ENCODE results near the gene MSRB1. TPM values are rescaled to one million over a fixed set of nuclear protein-coding genes. Genes with fewer than 3 reads are reported as not detected.

MSRB1 gene
- total RNA-seq, 1 experiment from 2014 or later: 5.8 TPM

Other genes with a start within 250 kb of the MSRB1 start
- 77.4 and 86.6 TPM in 2 replicates for gene MAPK8IP3, start 237.0 kb downstream of the MSRB1 start, total RNA-seq (2022)
- 44.0 and 44.8 TPM in 2 replicates for gene NME3, start 171.7 kb downstream of the MSRB1 start, total RNA-seq (2022)
- 20.6 TPM in 2 replicates for gene EME2, start 170.4 kb downstream of the MSRB1 start, total RNA-seq (2022)
- gene MRPS34, start 170.1 kb downstream of the MSRB1 start, total RNA-seq (2022): 82.2 and 102 TPM in 2 replicates
- gene SPSB3, start 160.6 kb downstream of the MSRB1 start, total RNA-seq (2022): 21.6 and 22.2 TPM in 2 replicates
- 71.3 and 73.9 TPM in 2 replicates for gene NUBP2, start 160.2 kb downstream of the MSRB1 start, total RNA-seq (2022)
- not detected in 2 replicates for gene IGFALS, start 149.5 kb downstream of the MSRB1 start, total RNA-seq (2022)
- 44.5 and 69.8 TPM in 2 replicates for gene HAGH, start 116.4 kb downstream of the MSRB1 start, total RNA-seq (2022)
- gene FAHD1, start 116.0 kb downstream of the MSRB1 start, total RNA-seq (2022): 18.4 and 21.4 TPM in 2 replicates
- gene MEIOB, start 71.0 kb downstream of the MSRB1 start, total RNA-seq (2022): not detected in 2 replicates
- gene HS3ST6, start 24.8 kb downstream of the MSRB1 start, total RNA-seq (2022): not detected in 2 replicates
- gene RPL3L, start 11.5 kb upstream of the MSRB1 start, total RNA-seq (2022): not detected in 2 replicates
- 202 TPM in 2 replicates for gene NDUFB10, start 16.3 kb upstream of the MSRB1 start, total RNA-seq (2022)
- gene RPS2, start 21.6 kb upstream of the MSRB1 start, total RNA-seq (2022): 4,760 and 4,836 TPM in 2 replicates
- gene RNF151, start 23.7 kb upstream of the MSRB1 start, total RNA-seq (2022): 0.39 TPM in 1 of 2 replicates, not detected in the other
- 25.8 and 26.8 TPM in 2 replicates for gene TBL3, start 28.9 kb upstream of the MSRB1 start, total RNA-seq (2022)
- 1.1 TPM in 1 of 2 replicates, not detected in the other for gene NOXO1, start 38.3 kb upstream of the MSRB1 start, total RNA-seq (2022)
- 34.6 and 40.8 TPM in 2 replicates for gene GFER, start 41.0 kb upstream of the MSRB1 start, total RNA-seq (2022)
- 0.68 and 1.1 TPM in 2 replicates for gene SYNGR3, start 46.8 kb upstream of the MSRB1 start, total RNA-seq (2022)
- 177 and 252 TPM in 2 replicates for gene ZNF598, start 66.6 kb upstream of the MSRB1 start, total RNA-seq (2022)
- gene NPW, start 76.6 kb upstream of the MSRB1 start, total RNA-seq (2022): 4.9 and 7.7 TPM in 2 replicates
- 8.5 and 14.5 TPM in 2 replicates for gene NHERF2, start 83.7 kb upstream of the MSRB1 start, total RNA-seq (2022)
- 16.4 and 17.7 TPM in 2 replicates for gene NTHL1, start 104.6 kb upstream of the MSRB1 start, total RNA-seq (2022)
- gene TSC2, start 104.8 kb upstream of the MSRB1 start, total RNA-seq (2022): 99.8 and 136 TPM in 2 replicates
- 159 and 187 TPM in 2 replicates for gene PKD1, start 192.7 kb upstream of the MSRB1 start, total RNA-seq (2022)
- gene RAB26, start 205.4 kb upstream of the MSRB1 start, total RNA-seq (2022): 0.81 and 1.0 TPM in 2 replicates
- gene TRAF7, start 212.6 kb upstream of the MSRB1 start, total RNA-seq (2022): 87.4 and 98.6 TPM in 2 replicates